Neural progenitor cell (in vitro differentiated cells): ENCODE results near the gene TUBA4B.
"Not testable (repeated sequence)": the region's sequence is repeated elsewhere in the genome, so short reads cannot be mapped to it uniquely, and the experiment has no call there.

Experiments used
- EZH2 ChIP-seq: fragments of 200-600 bp; sonication (generic); IDR thresholded peaks from 2 replicates; pipeline ENCODE4 v1.6.1; 2017; ENCODE audit warnings: antibody characterized with exemption, mild to moderate bottlenecking, moderate library complexity
- TF ChIP-seq, protein P1 (sequence below): fragments of 200-600 bp; sonication (generic); IDR thresholded peaks from 2 replicates; pipeline ENCODE4 v1.5.1; 2017; ENCODE audit warnings: antibody characterized with exemption, mild to moderate bottlenecking

DNA sequence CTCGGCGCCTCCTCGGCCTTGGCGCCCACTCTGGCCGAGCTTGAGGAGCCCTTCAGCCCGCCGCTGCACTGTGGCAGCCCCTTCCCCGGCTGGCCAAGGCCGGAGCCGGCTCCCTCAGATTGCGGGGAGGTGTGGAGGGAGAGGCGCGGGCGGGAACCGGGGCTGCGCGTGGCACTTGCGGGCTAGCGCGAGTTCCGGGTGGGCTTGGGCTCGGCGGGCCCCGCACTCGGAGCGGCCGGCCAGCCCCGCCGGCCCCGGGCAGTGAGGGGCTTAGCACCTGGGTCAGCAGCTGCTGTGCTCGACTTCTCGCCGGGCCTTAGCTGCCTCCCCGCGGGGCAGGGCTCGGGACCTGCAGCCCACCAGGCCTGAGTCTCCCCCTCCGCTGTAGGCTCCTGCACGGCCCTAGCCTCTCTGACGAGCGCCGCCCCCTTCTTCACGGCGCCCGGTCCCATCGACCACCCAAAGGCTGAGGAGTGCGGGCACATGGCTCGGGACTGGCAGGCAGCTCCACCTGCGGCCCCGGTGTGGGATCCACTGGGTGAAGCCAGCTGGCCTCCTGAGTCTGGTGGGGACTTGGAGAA lies 59.7 kb downstream of the TUBA4B start:
- TF ChIP-seq, protein P1, sequence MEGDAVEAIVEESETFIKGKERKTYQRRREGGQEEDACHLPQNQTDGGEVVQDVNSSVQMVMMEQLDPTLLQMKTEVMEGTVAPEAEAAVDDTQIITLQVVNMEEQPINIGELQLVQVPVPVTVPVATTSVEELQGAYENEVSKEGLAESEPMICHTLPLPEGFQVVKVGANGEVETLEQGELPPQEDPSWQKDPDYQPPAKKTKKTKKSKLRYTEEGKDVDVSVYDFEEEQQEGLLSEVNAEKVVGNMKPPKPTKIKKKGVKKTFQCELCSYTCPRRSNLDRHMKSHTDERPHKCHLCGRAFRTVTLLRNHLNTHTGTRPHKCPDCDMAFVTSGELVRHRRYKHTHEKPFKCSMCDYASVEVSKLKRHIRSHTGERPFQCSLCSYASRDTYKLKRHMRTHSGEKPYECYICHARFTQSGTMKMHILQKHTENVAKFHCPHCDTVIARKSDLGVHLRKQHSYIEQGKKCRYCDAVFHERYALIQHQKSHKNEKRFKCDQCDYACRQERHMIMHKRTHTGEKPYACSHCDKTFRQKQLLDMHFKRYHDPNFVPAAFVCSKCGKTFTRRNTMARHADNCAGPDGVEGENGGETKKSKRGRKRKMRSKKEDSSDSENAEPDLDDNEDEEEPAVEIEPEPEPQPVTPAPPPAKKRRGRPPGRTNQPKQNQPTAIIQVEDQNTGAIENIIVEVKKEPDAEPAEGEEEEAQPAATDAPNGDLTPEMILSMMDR: not testable (repeated sequence)
- TF ChIP-seq EZH2: not testable (repeated sequence)
